Psoas muscle (tissue), 8 donors: Measurements from ENCODE around the gene CHAF1A. TPM values are rescaled to one million over a fixed set of nuclear protein-coding genes. Genes with fewer than 3 reads are reported as not detected.

Source experiments
- ATAC-seq, 4 donors: fragments of 200-7000 bp; cut with Tn5 transposase; one replicate each; pipeline ENCODE4 v1.9.1; 2020; ENCODE audit warnings: moderate library complexity in 3 of 4, mild to moderate bottlenecking in 2 of 4
- DNase-seq, 2 donors: peaks; one replicate each; pipeline ENCODE4 v3.0.0-alpha.2; 2020
- H3K27ac ChIP-seq: fragments of 200-600 bp; one replicate; pipeline ENCODE4 v1.8.0; 2022
- H3K27me3 ChIP-seq, 3 donors: fragments of 200-600 bp in 1 of 3; one replicate each; pipeline versions ENCODE4 v1.6.1 to v1.8.0; 2013 to 2022; ENCODE audit warnings: low read length in 2 of 3, mild to moderate bottlenecking in 2 of 3, moderate library complexity in 1 of 3; ENCODE audit not compliant: insufficient read depth in 3 of 3
- H3K36me3 ChIP-seq, 2 donors: fragments of 200-600 bp in 1 of 2; one replicate each; pipeline versions ENCODE4 v1.6.1 to v1.8.0; 2013 to 2022; ENCODE audit warnings: low read depth in 1 of 2, mild to moderate bottlenecking in 1 of 2, moderate library complexity in 1 of 2; ENCODE audit not compliant: insufficient read depth in 1 of 2
- H3K4me1 ChIP-seq: fragments of 200-600 bp; one replicate; pipeline ENCODE4 v1.8.0; 2022
- H3K4me3 ChIP-seq: fragments of 200-600 bp; one replicate; pipeline ENCODE4 v1.8.0; 2022; ENCODE audit warnings: mild to moderate bottlenecking
- H3K9me3 ChIP-seq: fragments of 200-600 bp; one replicate; pipeline ENCODE4 v1.8.0; 2022
- WGBS, 3 donors: extraction: QIAGEN DNeasy Blood & Tissue Kit; methylation state at CpG; one replicate each; pipeline versions ENCODE4 v1.1.6 to v1.1.7; 2013; 5-methylcytosine and 5-hydroxymethylcytosine counted together
- intact Hi-C, 2 donors: fragments of 100-400 bp; cut with DNase I; formaldehyde crosslinking; loops; one replicate each; pipeline versions ENCODE4 v1.11.0 to v1.14.2; 2022
- polyA plus RNA-seq, 3 donors: library from polyadenylated mRNA; stranded (reverse); fragments of 200-250 nt; gene quantifications; one replicate each; pipeline ENCODE4 v1.2.3, GENCODE V29; 2013
- total RNA-seq, 4 donors: library from RNA; stranded (reverse); fragmentation: NEBNext Ultra II Directional in 2 of 4; extraction: Animal tissue kit (Norgen Biotek cat#: 25700) in 2 of 4; gene quantifications; one replicate each; pipeline versions ENCODE4 v1.2.1 to v1.2.4, GENCODE V29; 2021 to 2023
- TF ChIP-seq, protein P1 (sequence below): fragments of 200-600 bp; IDR thresholded peaks from one replicate; pipeline ENCODE4 v1.8.0; 2022; ENCODE audit warnings: antibody characterized with exemption
- donor health status: healthy with polysubstance abuse.
- donor health status: DM: no; HTN: no; CAD: no; lungs with moderate emphysema.
- donor health status: Bipolar disorder and iron deficiency.
- donor health status: healthy.
- donor health status: DM: yes; HTN: yes; CAD: no.
- donor health status: DM: no; HTN: no; CAD: no.
- donor health status: DM: no; HTN: no; CAD: no.
- donor health status: DM: yes; HTN: yes; CAD: no.

CHAF1A gene
- total and polyA plus RNA-seq, 7 donors: 5.6 to 12.8 (median 7.5) TPM

DNA sequence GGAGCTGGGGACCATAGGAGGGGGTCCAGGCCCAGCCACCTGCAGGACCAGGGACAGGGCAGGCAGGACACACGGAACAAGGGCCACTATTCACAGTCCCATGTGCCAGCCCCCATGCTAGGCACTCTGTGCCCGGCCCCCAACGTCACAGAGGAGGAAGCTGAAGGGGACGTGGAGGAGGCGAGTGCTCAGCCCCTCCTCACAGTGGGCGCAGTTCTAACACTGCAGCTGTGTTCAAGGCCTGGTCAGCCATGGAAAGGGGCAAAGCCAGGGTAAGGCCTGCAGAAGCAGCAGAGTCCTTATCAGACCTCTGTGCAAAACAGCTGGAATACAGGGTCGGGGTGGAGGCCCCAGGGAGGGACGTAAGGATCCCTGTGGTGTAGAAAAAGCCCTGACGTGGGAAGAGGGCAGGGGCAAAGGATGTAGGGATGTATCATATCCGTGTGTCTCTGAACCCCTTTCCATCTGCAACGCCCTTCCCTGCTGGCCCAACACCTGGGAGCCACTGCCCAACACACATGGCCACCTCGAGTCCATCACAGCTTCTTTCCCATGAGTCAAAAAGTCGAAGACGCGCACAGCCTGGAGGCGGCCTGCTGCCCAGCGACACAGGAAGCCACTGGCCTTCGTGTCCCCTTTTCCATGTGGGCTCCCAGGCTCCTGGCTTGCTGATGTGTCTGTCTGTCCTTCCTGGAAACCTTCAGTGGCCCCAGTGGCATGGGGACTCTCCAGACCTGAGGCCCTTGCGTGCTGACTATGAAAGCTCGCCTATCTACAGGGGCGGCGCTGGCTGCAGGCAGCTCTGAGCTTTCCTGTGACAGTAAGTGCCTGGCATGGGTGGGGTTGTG lies 30.1 kb upstream of the CHAF1A start:
- Histone ChIP-seq H3K4me1 (peaks cover 99% of the 10 kb centered on the region), H3K4me3 (no peak overlapping the region), H3K9me3 (no peaks in the 10 kb centered on the region), H3K36me3 (no peaks in the 10 kb centered on the region), H3K27me3 (no peaks in the 10 kb centered on the region), H3K27ac (peak overlapping the region; percentile 85)
- DNase-seq (peak in 1 of 2 donors; percentile 22), ATAC-seq (no peak)
- 77 to 83% (median 78%) methylated on average over 22 of the region's 22 CpGs for WGBS, 3 donors
- intact Hi-C loops: no loop called here
- TF ChIP-seq, protein P1, sequence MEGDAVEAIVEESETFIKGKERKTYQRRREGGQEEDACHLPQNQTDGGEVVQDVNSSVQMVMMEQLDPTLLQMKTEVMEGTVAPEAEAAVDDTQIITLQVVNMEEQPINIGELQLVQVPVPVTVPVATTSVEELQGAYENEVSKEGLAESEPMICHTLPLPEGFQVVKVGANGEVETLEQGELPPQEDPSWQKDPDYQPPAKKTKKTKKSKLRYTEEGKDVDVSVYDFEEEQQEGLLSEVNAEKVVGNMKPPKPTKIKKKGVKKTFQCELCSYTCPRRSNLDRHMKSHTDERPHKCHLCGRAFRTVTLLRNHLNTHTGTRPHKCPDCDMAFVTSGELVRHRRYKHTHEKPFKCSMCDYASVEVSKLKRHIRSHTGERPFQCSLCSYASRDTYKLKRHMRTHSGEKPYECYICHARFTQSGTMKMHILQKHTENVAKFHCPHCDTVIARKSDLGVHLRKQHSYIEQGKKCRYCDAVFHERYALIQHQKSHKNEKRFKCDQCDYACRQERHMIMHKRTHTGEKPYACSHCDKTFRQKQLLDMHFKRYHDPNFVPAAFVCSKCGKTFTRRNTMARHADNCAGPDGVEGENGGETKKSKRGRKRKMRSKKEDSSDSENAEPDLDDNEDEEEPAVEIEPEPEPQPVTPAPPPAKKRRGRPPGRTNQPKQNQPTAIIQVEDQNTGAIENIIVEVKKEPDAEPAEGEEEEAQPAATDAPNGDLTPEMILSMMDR: no peak

DNA sequence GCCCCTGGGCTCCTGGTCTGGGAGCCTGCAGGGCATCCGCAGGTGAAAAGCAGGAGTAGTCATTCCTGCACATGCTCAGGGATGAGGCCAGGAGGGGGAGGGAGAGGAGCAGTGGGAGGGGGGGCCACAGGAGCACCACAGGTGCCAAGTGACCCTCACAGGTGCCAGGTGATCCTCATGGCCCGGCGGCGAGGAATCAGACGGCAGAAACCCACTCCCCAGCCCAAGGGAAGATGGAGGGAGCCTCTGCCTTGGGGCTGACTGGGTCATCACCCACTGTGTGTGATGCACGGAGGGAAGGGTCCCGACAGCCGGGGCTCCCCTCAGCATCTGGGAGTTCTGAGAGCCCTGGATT lies 29.4 kb upstream of the CHAF1A start:
- H3K4me1 ChIP-seq: peaks cover 98% of the 10 kb centered on the region
- peak in 1 of 2 donors; percentile 10 for DNase-seq

DNA sequence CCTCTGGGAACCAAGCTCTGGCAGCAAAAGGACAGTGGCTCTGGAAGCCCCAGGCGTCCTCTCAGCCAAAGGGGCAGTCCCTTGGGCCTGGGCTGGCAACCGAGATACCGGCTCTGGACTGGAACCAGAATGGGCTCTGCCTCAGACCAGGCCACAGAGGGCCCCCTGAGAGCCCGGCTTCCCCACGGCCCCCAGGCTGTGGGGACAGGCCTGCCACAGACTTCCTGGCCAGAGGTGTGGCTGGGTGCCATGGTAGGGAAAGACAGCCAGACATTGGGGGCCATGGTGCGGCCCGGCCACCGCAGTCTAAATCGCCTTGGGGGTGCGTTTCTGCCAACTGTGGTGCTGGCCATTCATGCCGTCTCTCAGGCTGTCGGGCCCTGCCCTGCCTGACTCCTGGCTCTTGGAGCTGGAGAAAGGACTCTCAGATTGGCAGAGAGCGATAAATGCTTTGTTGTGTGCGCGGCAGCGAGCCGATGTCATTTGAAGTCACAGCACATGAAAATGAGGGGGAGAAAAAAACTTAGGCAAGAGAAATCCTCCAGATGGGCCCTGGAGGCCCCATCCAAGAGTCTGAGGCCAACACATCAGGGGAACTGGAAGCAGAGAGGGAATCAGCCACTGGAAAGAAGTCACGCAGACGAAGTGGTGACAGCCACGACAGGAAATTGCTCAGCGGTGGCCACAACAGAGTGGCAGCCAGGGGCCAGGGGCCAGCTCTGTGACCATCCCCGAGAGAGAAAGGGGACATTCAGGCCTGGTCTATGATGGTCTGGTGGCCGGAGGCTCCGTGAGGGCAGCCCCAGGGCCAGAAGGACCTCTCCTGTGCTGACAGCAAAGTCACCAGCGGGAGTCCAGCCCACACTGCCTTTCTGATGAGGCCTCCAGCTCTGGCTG lies 28.6 kb upstream of the CHAF1A start:
- no peaks in the 10 kb centered on the region for H3K36me3 ChIP-seq
- intact Hi-C loops: no loop called here
- H3K9me3 ChIP-seq: no peaks in the 10 kb centered on the region
- DNase-seq: peak; percentile 70 to 83
- peak in 3 of 4 donors; percentile 18 to 31 (median 28) for ATAC-seq
- peak overlapping the region; percentile 85 for H3K27ac ChIP-seq
- H3K4me1 ChIP-seq: peaks cover 98% of the 10 kb centered on the region
- TF ChIP-seq, protein P1: no peak
- peak overlapping the region; percentile 31 for H3K4me3 ChIP-seq
- WGBS, 3 donors: 14 to 21% (median 15%) methylated on average over 24 to 25 of the region's 25 CpGs
- H3K27me3 ChIP-seq: no peaks in the 10 kb centered on the region

More for the DNA sequence above, 29.4 kb upstream of the CHAF1A start:
- TF ChIP-seq, protein P1: no peak
- 48 to 63% (median 54%) methylated on average over 8 of the region's 8 CpGs for WGBS, 3 donors
- H3K27me3 ChIP-seq: no peaks in the 10 kb centered on the region
- intact Hi-C loops: no loop called here
- ATAC-seq: no peak
- H3K4me3 ChIP-seq: no peak overlapping the region
- H3K9me3 ChIP-seq: no peaks in the 10 kb centered on the region
- H3K27ac ChIP-seq: peak overlapping the region; percentile 85
- no peaks in the 10 kb centered on the region for H3K36me3 ChIP-seq

DNA sequence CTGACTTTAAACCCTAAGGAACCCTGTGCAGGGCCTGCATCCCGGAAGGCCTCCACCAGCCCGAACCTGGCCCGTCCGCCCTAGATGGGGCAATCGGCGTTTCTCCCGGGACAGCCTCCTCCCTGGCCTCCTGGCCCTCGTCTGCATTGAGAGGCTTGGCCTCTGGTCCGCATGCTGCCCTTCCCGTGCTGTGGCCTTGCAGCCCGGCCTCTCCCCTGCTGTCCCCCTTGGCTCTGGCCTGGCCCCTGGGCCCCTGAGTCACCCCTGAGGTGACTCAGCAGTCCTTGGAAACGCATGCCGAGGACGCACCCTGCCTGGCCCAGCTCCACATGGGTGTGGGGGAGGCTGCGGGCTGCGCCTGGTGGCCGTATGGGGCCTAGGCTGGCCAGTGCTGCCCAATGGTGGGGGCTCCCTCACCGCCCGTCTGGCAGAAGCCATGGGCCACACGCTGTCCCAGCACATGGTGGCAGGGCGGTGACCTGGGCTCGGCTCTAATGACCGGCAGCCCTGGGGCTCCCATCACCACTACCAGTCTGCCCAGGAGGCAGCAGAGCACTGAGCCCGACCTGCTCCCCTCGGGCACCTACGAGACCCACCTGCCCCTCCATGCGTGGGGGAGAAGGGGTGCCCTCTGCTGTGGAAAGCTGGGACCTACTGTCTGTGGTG lies 27.8 kb upstream of the CHAF1A start:
- ATAC-seq (peak; percentile 23 to 69 (median 62)), DNase-seq (peak; percentile 92 to 95)
- intact Hi-C loops: no loop called here
- peaks cover 98% of the 10 kb centered on the region for H3K4me1 ChIP-seq
- peak overlapping the region; percentile 31 for H3K4me3 ChIP-seq
- peak overlapping the region; percentile 85 for H3K27ac ChIP-seq
- TF ChIP-seq, protein P1: no peak
- 39 to 59% (median 43%) methylated on average over 23 to 27 of the region's 27 CpGs for WGBS, 3 donors
- H3K9me3 ChIP-seq: no peaks in the 10 kb centered on the region
- no peaks in the 10 kb centered on the region for H3K27me3 ChIP-seq
- no peaks in the 10 kb centered on the region for H3K36me3 ChIP-seq
